H1 (cell line): ENCODE measurements around the gene RNPS1. TPM values are rescaled to one million over a fixed set of nuclear protein-coding genes. Genes with fewer than 3 reads are reported as not detected.

Experiments used
- CTCF ChIA-PET: fragments of 300-600 bp; sonication (Branson Sonifier 250); formaldehyde crosslinking; loops from one replicate; lab custom pipeline; 2021; ENCODE audit not compliant: partially characterized antibody; lab: Charles Lee
- POLR2A ChIA-PET: fragments of 300-600 bp; sonication (Branson Sonifier 250); formaldehyde crosslinking; loops from one replicate; lab custom pipeline; 2021; ENCODE audit warnings: inconsistent platforms; ENCODE audit not compliant: partially characterized antibody; lab: Charles Lee
- DNase-seq, 2 experiments: peaks; one replicate each; pipeline versions ENCODE4 v3.0.0 to v3.0.0-alpha.2; 2010 to 2022; ENCODE audit warnings: low spot score in 2 of 2, low read depth in 1 of 2, mixed read lengths in 1 of 2
- FAIRE-seq: peaks from 2 replicates; lab custom pipeline; 2011; peaks lifted over from hg19 to GRCh38; lab: Jason Lieb, UNC
- H2AFZ ChIP-seq: 2 replicates; pipeline ENCODE4 v1.8.1; 2012; ENCODE audit warnings: low read length, inconsistent platforms
- H2AK5ac ChIP-seq: 2 replicates; pipeline ENCODE4 v1.6.1; 2013; ENCODE audit warnings: low read depth, low read length
- H2BK120ac ChIP-seq: replicated peaks from 2 replicates; pipeline ENCODE3; 2013; ENCODE audit warnings: low read depth, low read length, inconsistent platforms
- H2BK12ac ChIP-seq: 2 replicates; pipeline ENCODE4 v1.6.1; 2013; ENCODE audit warnings: low read depth, low read length
- H2BK15ac ChIP-seq: 2 replicates; pipeline ENCODE4 v1.6.1; 2013; ENCODE audit warnings: low read length
- H2BK20ac ChIP-seq: 2 replicates; pipeline ENCODE4 v1.6.1; 2013; ENCODE audit warnings: low read length
- H2BK5ac ChIP-seq: 2 replicates; pipeline ENCODE4 v1.6.1; 2013; ENCODE audit warnings: low read depth, low read length
- H3K14ac ChIP-seq: 2 replicates; pipeline ENCODE4 v1.6.1; 2013; ENCODE audit warnings: inconsistent platforms; ENCODE audit not compliant: insufficient read length
- H3K18ac ChIP-seq: 2 replicates; pipeline ENCODE4 v1.6.1; 2013; ENCODE audit warnings: low read length; ENCODE audit errors: extremely low read depth
- H3K23ac ChIP-seq: 2 replicates; pipeline ENCODE4 v1.6.1; 2013; ENCODE audit warnings: inconsistent platforms; ENCODE audit not compliant: insufficient read length
- H3K23me2 ChIP-seq: 2 replicates; pipeline ENCODE4 v1.6.1; 2013; ENCODE audit warnings: low read depth, low read length
- H3K27ac ChIP-seq: 2 replicates; pipeline ENCODE4 v1.6.1; 2011; ENCODE audit warnings: low read depth, low read length, inconsistent platforms
- H3K27me3 ChIP-seq, 4 experiments: replicated peaks in 1 of 4; 1 replicate in 1 of 4; 2 replicates in 3 of 4; pipeline versions ENCODE4 v1.6.1 to v1.8.1; 2011 to 2013; ENCODE audit warnings: low read length in 3 of 4, mild to moderate bottlenecking in 3 of 4, inconsistent platforms in 2 of 4, mixed read lengths in 2 of 4, moderate library complexity in 1 of 4; ENCODE audit not compliant: control insufficient read depth in 3 of 4, insufficient read depth in 3 of 4; ENCODE audit errors: extremely low read depth in 1 of 4
- H3K36me3 ChIP-seq, 4 experiments: 2 replicates each; pipeline versions ENCODE4 v1.6.1 to v1.8.1; 2011 to 2013; ENCODE audit warnings: mild to moderate bottlenecking in 4 of 4, low read length in 3 of 4, moderate library complexity in 2 of 4, control low read depth in 1 of 4, inconsistent platforms in 1 of 4; ENCODE audit not compliant: insufficient read depth in 4 of 4, control insufficient read depth in 2 of 4
- H3K4ac ChIP-seq: replicated peaks from 2 replicates; pipeline ENCODE3; 2013; ENCODE audit warnings: low read length, low read depth, mixed read lengths, inconsistent platforms; ENCODE audit not compliant: insufficient read length
- H3K4me1 ChIP-seq, 4 experiments: replicated peaks in 1 of 4; 1 replicate in 1 of 4; 2 replicates in 3 of 4; pipeline versions ENCODE4 v1.6.1 to v1.8.1; 2011 to 2013; ENCODE audit warnings: low read length in 3 of 4, inconsistent platforms in 2 of 4, mixed read lengths in 1 of 4; ENCODE audit not compliant: insufficient read depth in 4 of 4, control insufficient read depth in 3 of 4
- H3K4me2 ChIP-seq, 2 experiments: 2 replicates each; pipeline versions ENCODE4 v1.6.1 to v1.8.1; 2011 to 2013; ENCODE audit warnings: low read depth in 2 of 2, low read length in 2 of 2, control low read depth in 1 of 2, inconsistent platforms in 1 of 2, mild to moderate bottlenecking in 1 of 2; ENCODE audit not compliant: insufficient read depth in 1 of 2
- H3K4me3 ChIP-seq, 4 experiments: fragments of 200-600, 300-600 bp in 1 of 4; sonication (generic), shearing (Covaris generic), sonication (Bioruptor Twin) in 1 of 4; 2 replicates each; pipeline versions ENCODE4 v1.5.1 to v1.8.1; 2011 to 2016; ENCODE audit warnings: low read length in 4 of 4, low read depth in 3 of 4, control low read depth in 2 of 4, inconsistent platforms in 2 of 4, mild to moderate bottlenecking in 2 of 4, mixed read lengths in 1 of 4, moderate library complexity in 1 of 4; ENCODE audit not compliant: insufficient read depth in 2 of 4; ENCODE audit errors: extremely low read depth in 1 of 4
- H3K56ac ChIP-seq: replicated peaks from 2 replicates; pipeline ENCODE3; 2013; ENCODE audit warnings: low read depth, mild to moderate bottlenecking, mixed read lengths, low read length, inconsistent platforms; ENCODE audit not compliant: insufficient read length
- H3K79me1 ChIP-seq: 2 replicates; pipeline ENCODE4 v1.6.1; 2013; ENCODE audit warnings: low read depth, low read length, control low read depth
- H3K79me2 ChIP-seq, 2 experiments: 2 replicates each; pipeline versions ENCODE4 v1.6.1 to v1.8.1; 2012 to 2013; ENCODE audit warnings: low read length in 2 of 2, mild to moderate bottlenecking in 2 of 2, inconsistent platforms in 1 of 2; ENCODE audit not compliant: insufficient read depth in 2 of 2, control insufficient read depth in 1 of 2
- H3K9ac ChIP-seq, 4 experiments: replicated peaks in 1 of 4; 1 replicate in 1 of 4; 2 replicates in 3 of 4; pipeline versions ENCODE4 v1.6.1 to v1.8.1; 2011 to 2013; ENCODE audit warnings: low read depth in 3 of 4, low read length in 3 of 4, control low read depth in 2 of 4, mild to moderate bottlenecking in 2 of 4, moderate library complexity in 2 of 4, inconsistent platforms in 1 of 4; ENCODE audit errors: extremely low read depth in 1 of 4
- H3K9me3 ChIP-seq, 2 experiments: 2 replicates each; pipeline versions ENCODE4 v1.6.1 to v1.8.1; 2012 to 2013; ENCODE audit warnings: mild to moderate bottlenecking in 2 of 2, moderate library complexity in 2 of 2, control low read depth in 1 of 2, inconsistent platforms in 1 of 2, low read depth in 1 of 2, low read length in 1 of 2, mixed read lengths in 1 of 2; ENCODE audit not compliant: insufficient read depth in 2 of 2
- H4K20me1 ChIP-seq, 2 experiments: replicated peaks in 1 of 2; 2 replicates each; pipeline versions ENCODE3 to v1.8.1; 2011 to 2013; ENCODE audit warnings: inconsistent platforms in 2 of 2, low read length in 2 of 2, mild to moderate bottlenecking in 1 of 2; ENCODE audit not compliant: insufficient read depth in 2 of 2, control insufficient read depth in 1 of 2
- H4K5ac ChIP-seq: 2 replicates; pipeline ENCODE4 v1.6.1; 2013; ENCODE audit warnings: low read length, low read depth, mixed read lengths, inconsistent platforms; ENCODE audit not compliant: insufficient read length
- H4K8ac ChIP-seq: 2 replicates; pipeline ENCODE4 v1.8.0; 2013; ENCODE audit warnings: mild to moderate bottlenecking, moderate library complexity, low read length, inconsistent platforms; ENCODE audit not compliant: insufficient read depth; ENCODE audit errors: extremely low read depth
- H4K91ac ChIP-seq: replicated peaks from 2 replicates; pipeline ENCODE3; 2013; ENCODE audit warnings: low read length, mixed read lengths, inconsistent platforms; ENCODE audit not compliant: insufficient read length
- KDM1A ChIP-seq: fragments of 200-600, 300-600 bp; sonication (generic); IDR thresholded peaks from 2 replicates; pipeline ENCODE4 v1.7.1; 2016; ENCODE audit warnings: mild to moderate bottlenecking, low read length, borderline replicate concordance
- PHF8 ChIP-seq: fragments of 200-600 bp; sonication (generic); conservative IDR thresholded peaks from 2 replicates; pipeline ENCODE4 v1.7.1; 2012; ENCODE audit warnings: low read depth, mild to moderate bottlenecking, inconsistent platforms, low read length, moderate library complexity
- RAD21 ChIP-seq, 2 experiments: IDR thresholded peaks in 1 of 2; conservative IDR thresholded peaks in 1 of 2; 2 replicates each; pipeline ENCODE4 v1.6.1; 2011; ENCODE audit warnings: low read depth in 2 of 2, low read length in 2 of 2, improper control_type of control experiment in 1 of 2, inconsistent platforms in 1 of 2, mild to moderate bottlenecking in 1 of 2, moderate library complexity in 1 of 2
- RNF2 ChIP-seq: fragments of 200-900, 300-1000 bp; sonication (generic); IDR thresholded peaks from 2 replicates; pipeline ENCODE4 v1.7.1; 2016; ENCODE audit warnings: borderline replicate concordance, low read depth, mild to moderate bottlenecking, antibody characterized with exemption, low read length; ENCODE audit not compliant: poor library complexity, severe bottlenecking; ENCODE audit errors: missing control alignments
- SP4 ChIP-seq: IDR thresholded peaks from 2 replicates; pipeline ENCODE4 v1.6.1; 2012; ENCODE audit warnings: low read length, inconsistent platforms
- SUZ12 ChIP-seq: fragments of 200-600 bp; sonication (generic); IDR thresholded peaks from 2 replicates; pipeline ENCODE4 v1.6.1; 2012; ENCODE audit warnings: mild to moderate bottlenecking, inconsistent platforms, low read length, moderate library complexity, mixed read lengths
- WGBS, 2 experiments: shearing (Covaris generic) in 1 of 2; methylation state at CpG; one replicate each; pipeline versions ENCODE4 v1.1.6 to v1.1.7; 2013 to 2015; ENCODE audit warnings: low lambda C conversion rate in 2 of 2, mixed read lengths in 2 of 2, inconsistent platforms in 1 of 2, low coverage in 1 of 2, missing lambda C conversion rate in 1 of 2; ENCODE audit not compliant: insufficient replicate concordance in 2 of 2, insufficient coverage in 1 of 2, insufficient read length in 1 of 2; ENCODE audit errors: extremely low coverage in 1 of 2, missing lambda C conversion rate in 1 of 2; 5-methylcytosine and 5-hydroxymethylcytosine counted together
- polyA plus RNA-seq, 7 experiments: library from polyadenylated mRNA; depleted of rRNA in 3 of 7; stranded (reverse) in 5 of 7; unstranded in 2 of 7; fragments of >200 nt in 5 of 7; fragments of 200-250 nt in 2 of 7; gene quantifications; 1 replicate in 5 of 7; 2 replicates in 1 of 7; 4 replicates in 1 of 7; pipeline versions ENCODE4 v1.2.1 to v1.2.3, GENCODE V29; 2011 to 2013; ENCODE audit warnings: missing spikeins in 2 of 7, mixed read lengths in 2 of 7
- total RNA-seq: library from RNA; stranded (reverse); fragmentation: NEBNext Ultra II Directional; extraction: Animal tissue kit (Norgen Biotek cat#: 25700); gene quantifications from 2 replicates; pipeline ENCODE4 v1.2.1, GENCODE V29; 2021

Gene RNPS1
- total and polyA plus RNA-seq, 2 of the 8 experiments (the other 6 are each of a cell fraction or from before 2014, with no cell fraction given), result 330 to 350 TPM

DNA sequence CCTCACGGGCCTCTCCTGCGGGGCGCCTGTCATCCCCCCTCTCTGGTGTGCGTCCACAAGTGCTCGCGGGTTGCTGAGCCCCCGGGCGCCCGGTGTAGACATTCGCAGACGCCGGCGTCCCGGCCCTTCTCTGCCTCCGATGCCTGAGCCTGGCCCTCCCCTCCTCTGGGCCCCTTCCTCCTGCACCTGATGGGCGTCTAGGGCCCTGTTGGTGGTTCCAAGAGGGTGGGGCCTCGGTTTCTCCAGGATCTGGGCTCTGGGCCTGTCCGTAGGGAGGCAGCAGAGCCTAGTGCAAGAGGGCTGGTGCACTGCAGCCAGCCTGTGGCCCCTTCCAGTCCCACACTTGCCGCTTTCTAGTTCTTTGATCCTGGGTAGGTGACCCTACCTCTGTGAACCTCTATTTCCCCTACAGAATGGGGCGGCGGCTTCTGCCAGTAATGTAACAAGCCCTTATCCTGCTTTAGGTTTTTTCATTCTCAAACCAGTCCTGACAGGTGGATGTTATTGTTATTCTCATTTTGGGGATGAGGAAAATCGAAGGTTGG, 43.9 kb downstream of the RNPS1 start:
- H3K9ac ChIP-seq, result peak overlapping the region; percentile 80 to 91 (median 84)
- ChIA-PET POLR2A (interaction anchor here (1.0 to 5.3 kb wide), 10 partner anchors 9 to 77 kb away, joined by 3 to 44 read pairs (median 8); partner anchors contain the start of genes BRICD5, DNASE1L2, ECI1 and PGP), CTCF (interaction anchor here (1.0 kb wide), 1 partner anchor 29 kb away, joined by 3 read pairs; no protein-coding TSS in a partner anchor)
- no peak overlapping the region for H2BK15ac ChIP-seq
- H3K36me3 ChIP-seq, result peaks cover 0 to 6% (median 0%) of the 10 kb centered on the region in 4 experiments; a peak in 1 of 8 replicates
- TF ChIP-seq SUZ12 (no peak), PHF8 (peak; percentile 47; the same call in 1 of the 2 replicates), RAD21 (IDR thresholded peaks at IDR 0.05 in 1 of 2, conservative IDR thresholded peaks at IDR 0.05 in 1 of 2; ENCODE audit: low read depth in 2 of 2, low read length in 2 of 2) (peak; percentile 7 to 12; a peak in 1 of 4 replicates), RNF2 (no peak), KDM1A (no peak), SP4 (no peak)
- H3K18ac ChIP-seq, result no peak overlapping the region
- no peaks in the 10 kb centered on the region for H3K4me1 ChIP-seq
- no peak overlapping the region for H3K4ac ChIP-seq
- peaks cover 3 to 29% of the 10 kb centered on the region in 2 experiments; a peak in 2 of 4 replicates for H3K79me2 ChIP-seq
- H4K20me1 ChIP-seq, result peaks cover 7 to 11% of the 10 kb centered on the region in 2 experiments
- no peaks in the 10 kb centered on the region for H3K27me3 ChIP-seq
- no peaks in the 10 kb centered on the region for H3K9me3 ChIP-seq
- H3K4me2 ChIP-seq, result peak overlapping the region; percentile 60 to 72
- no peaks in the 10 kb centered on the region for H3K23me2 ChIP-seq
- no peak overlapping the region for H2AFZ ChIP-seq
- no peak overlapping the region for H2AK5ac ChIP-seq
- H3K14ac ChIP-seq, result no peak overlapping the region
- no peak overlapping the region for H2BK5ac ChIP-seq
- H2BK120ac ChIP-seq, result no peak overlapping the region
- H3K56ac ChIP-seq, result peak overlapping the region; percentile 46
- no peak overlapping the region for H4K91ac ChIP-seq
- peak overlapping the region; percentile 77; the same call in 1 of the 2 replicates for H3K27ac ChIP-seq
- H4K5ac ChIP-seq, result peak overlapping the region; percentile 19
- no peak overlapping the region for H2BK12ac ChIP-seq
- no peak for FAIRE-seq
- 15% methylated on average over 22 of the region's 22 CpGs; no CpG with 5 or more reads in 1 of the 2 experiments for WGBS, 2 experiments
- H3K79me1 ChIP-seq, result peaks cover 3% of the 10 kb centered on the region; the same call in 1 of the 2 replicates
- peak overlapping the region; percentile 67 to 93 (median 80) for H3K4me3 ChIP-seq
- no peak overlapping the region for H3K23ac ChIP-seq
- H2BK20ac ChIP-seq, result no peak overlapping the region
- DNase-seq, result no peak
- H4K8ac ChIP-seq, result peak overlapping the region; percentile 90
